Peyer's patch (tissue), 4 donors: Measurements from ENCODE around the gene PREP.

Source experiments
- CTCF ChIP-seq, 6 experiments: fragments of 450-650 bp in 4 of 6; fragments of 200-600 bp in 2 of 6; sonication (generic) in 1 of 6; IDR thresholded peaks; one replicate each; pipeline ENCODE4 v1.5.1; 2017 to 2019; ENCODE audit warnings: antibody characterized with exemption in 6 of 6, mild to moderate bottlenecking in 3 of 6, moderate library complexity in 1 of 6
- POLR2A ChIP-seq, 2 donors: fragments of 450-650 bp; IDR thresholded peaks; one replicate each; pipeline ENCODE4 v1.5.1; 2017; ENCODE audit warnings: antibody characterized with exemption in 2 of 2, mild to moderate bottlenecking in 2 of 2, moderate library complexity in 2 of 2

DNA sequence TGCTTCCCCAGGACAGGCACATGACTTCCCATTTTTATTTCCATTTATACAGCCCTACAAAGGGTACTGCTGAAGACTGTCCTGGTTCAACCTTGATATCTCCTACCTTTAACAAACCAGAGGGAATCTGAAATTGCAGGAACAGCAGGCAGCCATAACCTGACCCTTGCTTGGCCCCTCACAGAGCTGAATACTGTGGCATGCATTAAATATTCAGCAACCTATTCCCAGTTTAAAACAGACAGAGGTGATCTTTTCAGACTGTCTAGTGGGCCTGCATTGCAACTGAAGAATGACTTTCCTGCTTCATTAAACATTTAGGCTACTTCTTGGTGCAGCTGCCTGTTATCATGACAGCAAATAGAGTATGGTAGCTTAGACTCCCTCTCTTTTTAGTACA, 146.3 kb downstream of the PREP start:
- TF ChIP-seq CTCF (IDR thresholded peaks at IDR 0.05), result no peak
- TF ChIP-seq POLR2A (IDR thresholded peaks at IDR 0.05), result no peak
